Measurements from ENCODE around the gene DISC1.

DISC1 gene

DNA sequence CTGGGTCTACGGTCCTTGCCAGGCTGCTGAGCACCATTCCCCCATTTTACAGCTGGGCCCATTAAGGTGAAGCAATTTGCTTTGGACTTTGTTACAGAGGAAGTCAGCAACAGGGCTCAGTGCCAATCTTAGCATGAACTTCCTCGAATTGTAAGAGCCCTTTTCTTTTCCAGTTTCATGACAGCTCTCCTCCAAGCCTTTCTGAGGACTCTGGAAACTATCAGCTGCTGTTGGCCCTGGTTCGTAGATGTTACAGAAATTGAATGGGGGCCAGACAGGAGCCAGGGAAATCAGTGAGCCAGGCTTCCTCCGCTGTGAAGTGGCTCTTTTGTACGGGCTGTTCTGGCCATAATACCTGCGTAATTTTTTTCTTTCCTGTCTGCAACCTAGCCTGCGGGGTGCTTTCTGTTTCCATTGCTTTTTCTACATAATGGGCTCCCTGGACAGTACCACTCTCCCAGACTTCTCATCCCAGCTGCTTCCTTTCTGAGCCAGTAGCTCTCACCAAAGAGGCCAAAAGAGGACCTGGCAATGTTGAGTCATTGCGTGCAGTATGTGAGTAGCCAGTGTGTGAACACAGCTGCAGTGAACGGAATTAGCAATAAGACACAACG is 386.3 kb downstream of the DISC1 start:
- Histone ChIP-seq H3K9me3 (ENCODE audit: control insufficient read depth in 1 of 2, low read length in 2 of 2) (no peaks in the 10 kb centered on the region), H3K27ac (ENCODE audit: low read depth, low read length) (no peak overlapping the region), H3K27me3 (ENCODE audit: control insufficient read depth in 1 of 2, insufficient read depth in 2 of 2, low read length in 2 of 2) (no peaks in the 10 kb centered on the region), H3K4me3 (ENCODE audit: low read depth in 1 of 2, low read length in 2 of 2) (peak overlapping the region; percentile 37 to 48), H3K9ac (ENCODE audit: low read depth in 1 of 2, low read length in 2 of 2) (no peak overlapping the region), H3K4me1 (ENCODE audit: control insufficient read depth in 1 of 2, insufficient read depth in 2 of 2, low read length in 2 of 2) (peaks cover 0 to 11% of the 10 kb centered on the region in 2 donors), H3K36me3 (ENCODE audit: control insufficient read depth in 1 of 2, insufficient read depth in 2 of 2, low read length in 2 of 2) (no peaks in the 10 kb centered on the region)

DNA sequence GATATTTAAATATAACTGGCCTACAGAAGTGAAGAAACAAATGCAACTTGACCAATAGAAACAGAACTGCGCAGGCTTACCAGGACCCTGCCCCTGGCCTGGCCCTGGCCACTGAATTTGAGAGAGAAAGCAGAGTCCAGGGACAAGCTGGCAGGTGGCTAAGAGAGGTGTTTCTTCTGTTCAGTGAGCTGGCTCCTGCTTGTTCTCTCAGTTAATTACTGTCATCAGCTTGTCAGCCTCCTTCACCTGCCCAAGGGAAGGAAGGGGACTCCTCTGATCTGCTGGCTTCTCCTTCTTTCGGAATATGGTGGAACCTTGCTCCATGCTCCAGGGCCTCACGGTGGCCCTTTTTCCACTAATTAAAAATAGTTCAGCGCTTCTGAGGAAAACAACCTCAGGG is 388.4 kb downstream of the DISC1 start:
- Histone ChIP-seq H3K4me3 (ENCODE audit: low read depth in 1 of 2, low read length in 2 of 2) (no peak overlapping the region), H3K9ac (ENCODE audit: low read depth in 1 of 2, low read length in 2 of 2) (no peak overlapping the region), H3K27ac (ENCODE audit: low read depth, low read length) (no peak overlapping the region), H3K4me1 (ENCODE audit: control insufficient read depth in 1 of 2, insufficient read depth in 2 of 2, low read length in 2 of 2) (peaks cover 0 to 11% of the 10 kb centered on the region in 2 donors), H3K27me3 (ENCODE audit: control insufficient read depth in 1 of 2, insufficient read depth in 2 of 2, low read length in 2 of 2) (no peaks in the 10 kb centered on the region), H3K9me3 (ENCODE audit: control insufficient read depth in 1 of 2, low read length in 2 of 2) (no peaks in the 10 kb centered on the region), H3K36me3 (ENCODE audit: control insufficient read depth in 1 of 2, insufficient read depth in 2 of 2, low read length in 2 of 2) (no peaks in the 10 kb centered on the region)

DNA sequence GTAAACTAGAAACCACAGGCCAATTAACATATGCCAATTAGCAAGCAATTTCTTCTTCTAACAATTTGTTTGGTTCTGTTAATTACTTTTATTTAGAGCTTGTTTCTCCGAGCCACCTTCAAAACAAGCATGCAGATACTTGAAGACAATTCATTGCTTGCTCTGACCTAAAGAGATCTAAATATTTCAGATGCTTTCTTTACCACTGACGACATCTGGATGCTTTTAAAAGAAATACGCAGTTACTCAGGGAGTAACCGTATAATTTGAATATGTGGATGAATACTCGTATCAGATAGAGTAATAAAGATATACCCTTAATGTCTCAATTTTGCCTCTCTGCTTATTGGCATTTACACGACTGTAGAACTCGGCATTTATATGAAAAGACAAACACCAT is 390.0 kb downstream of the DISC1 start:
- Histone ChIP-seq H3K27me3 (ENCODE audit: control insufficient read depth in 1 of 2, insufficient read depth in 2 of 2, low read length in 2 of 2) (no peaks in the 10 kb centered on the region), H3K4me3 (ENCODE audit: low read depth in 1 of 2, low read length in 2 of 2) (no peak overlapping the region), H3K4me1 (ENCODE audit: control insufficient read depth in 1 of 2, insufficient read depth in 2 of 2, low read length in 2 of 2) (peaks cover 0 to 11% of the 10 kb centered on the region in 2 donors), H3K27ac (ENCODE audit: low read depth, low read length) (no peak overlapping the region), H3K9me3 (ENCODE audit: control insufficient read depth in 1 of 2, low read length in 2 of 2) (no peaks in the 10 kb centered on the region), H3K36me3 (ENCODE audit: control insufficient read depth in 1 of 2, insufficient read depth in 2 of 2, low read length in 2 of 2) (no peaks in the 10 kb centered on the region), H3K9ac (ENCODE audit: low read depth in 1 of 2, low read length in 2 of 2) (no peak overlapping the region)

DNA sequence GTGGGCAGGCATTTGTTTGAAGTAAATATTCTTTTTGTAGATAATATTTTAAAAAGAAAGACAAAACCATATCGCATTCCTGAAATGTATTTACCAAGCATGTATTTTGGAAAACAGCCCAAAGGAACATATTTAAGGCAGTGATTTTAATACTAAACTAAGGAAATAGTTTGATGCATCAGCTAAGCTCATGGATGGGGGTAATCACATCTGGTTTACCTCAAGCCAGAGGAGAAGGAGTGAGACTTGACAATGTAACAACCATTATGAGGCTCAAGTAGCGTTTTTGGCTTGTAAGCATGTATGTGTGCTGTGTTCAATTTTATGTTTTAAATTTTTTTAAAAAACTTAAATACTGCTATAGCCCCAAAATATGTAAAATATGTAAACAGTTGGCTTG is 390.5 kb downstream of the DISC1 start:
- no peaks in the 10 kb centered on the region for H3K27me3 ChIP-seq (ENCODE audit: control insufficient read depth in 1 of 2, insufficient read depth in 2 of 2, low read length in 2 of 2)
- no peaks in the 10 kb centered on the region for H3K9me3 ChIP-seq (ENCODE audit: control insufficient read depth in 1 of 2, low read length in 2 of 2)
- H3K4me1 ChIP-seq (ENCODE audit: control insufficient read depth in 1 of 2, insufficient read depth in 2 of 2, low read length in 2 of 2) = peaks cover 0 to 11% of the 10 kb centered on the region in 2 donors
- no peak overlapping the region for H3K27ac ChIP-seq (ENCODE audit: low read depth, low read length)
- H3K4me3 ChIP-seq (ENCODE audit: low read depth in 1 of 2, low read length in 2 of 2) = no peak overlapping the region
- no peak overlapping the region for H3K9ac ChIP-seq (ENCODE audit: low read depth in 1 of 2, low read length in 2 of 2)
- no peaks in the 10 kb centered on the region for H3K36me3 ChIP-seq (ENCODE audit: control insufficient read depth in 1 of 2, insufficient read depth in 2 of 2, low read length in 2 of 2)

DNA sequence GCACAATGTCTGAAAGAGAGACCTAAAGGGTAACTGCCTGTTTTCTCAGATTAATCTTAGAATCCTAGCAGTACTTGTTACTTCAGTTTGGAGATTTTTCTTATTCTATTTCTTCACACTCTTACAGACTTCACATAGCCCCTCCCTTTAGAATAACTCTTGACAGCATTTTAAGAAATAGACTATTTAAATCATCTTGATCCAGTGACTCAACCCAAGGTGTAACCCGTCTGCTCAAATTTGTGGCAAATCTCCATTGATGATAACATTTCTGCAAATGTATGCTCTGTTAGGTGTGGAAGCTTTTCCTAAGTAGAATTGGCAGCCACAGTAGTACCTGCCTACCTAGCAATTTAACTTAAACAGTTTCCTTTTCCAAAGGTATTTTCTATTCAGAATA is 391.2 kb downstream of the DISC1 start:
- Histone ChIP-seq H3K4me1 (ENCODE audit: control insufficient read depth in 1 of 2, insufficient read depth in 2 of 2, low read length in 2 of 2) (peaks cover 0 to 6% of the 10 kb centered on the region in 2 donors), H3K36me3 (ENCODE audit: control insufficient read depth in 1 of 2, insufficient read depth in 2 of 2, low read length in 2 of 2) (no peaks in the 10 kb centered on the region), H3K27me3 (ENCODE audit: control insufficient read depth in 1 of 2, insufficient read depth in 2 of 2, low read length in 2 of 2) (no peaks in the 10 kb centered on the region), H3K9ac (ENCODE audit: low read depth in 1 of 2, low read length in 2 of 2) (no peak overlapping the region), H3K27ac (ENCODE audit: low read depth, low read length) (no peak overlapping the region), H3K9me3 (ENCODE audit: control insufficient read depth in 1 of 2, low read length in 2 of 2) (no peaks in the 10 kb centered on the region), H3K4me3 (ENCODE audit: low read depth in 1 of 2, low read length in 2 of 2) (no peak overlapping the region)

DNA sequence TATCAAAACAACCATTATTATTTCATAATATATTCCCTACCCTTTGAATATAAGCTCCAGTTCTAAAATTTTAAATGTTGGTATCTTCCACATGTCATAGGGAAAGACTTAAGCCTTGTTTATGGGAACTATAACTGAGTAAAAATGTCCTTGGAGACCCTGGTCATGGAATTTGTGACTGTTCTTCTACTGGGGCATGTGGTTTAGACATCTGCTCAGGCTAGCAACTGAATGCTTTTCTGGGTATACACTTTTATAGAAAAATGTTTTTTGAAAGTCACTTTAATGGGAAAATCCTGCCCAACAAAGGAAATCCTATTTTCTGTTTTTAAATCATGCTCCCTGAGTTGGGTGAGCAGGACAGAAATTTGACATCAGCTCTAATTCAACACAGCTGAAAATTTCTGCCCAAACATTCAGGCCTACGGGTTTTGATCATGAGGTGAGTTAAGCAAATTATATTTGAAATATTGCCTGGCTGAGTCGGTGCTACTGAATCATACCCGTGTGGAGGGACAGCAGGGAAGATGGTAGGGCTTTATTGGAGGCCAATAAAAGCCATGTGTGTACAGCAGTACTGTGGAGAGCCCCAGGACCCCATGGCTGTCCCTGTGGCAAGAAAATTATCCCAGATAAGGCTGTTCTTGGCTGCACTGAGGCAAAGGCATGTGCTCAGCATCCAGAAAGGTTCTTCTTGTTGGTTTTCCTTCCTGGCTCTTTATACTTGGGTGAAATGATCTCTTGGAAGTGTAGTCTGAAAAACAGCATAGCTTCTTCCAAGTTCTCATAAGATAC is 391.8 kb downstream of the DISC1 start:
- no peak overlapping the region for H3K4me3 ChIP-seq (ENCODE audit: low read depth in 1 of 2, low read length in 2 of 2)
- H3K27me3 ChIP-seq (ENCODE audit: control insufficient read depth in 1 of 2, insufficient read depth in 2 of 2, low read length in 2 of 2) = no peaks in the 10 kb centered on the region
- H3K27ac ChIP-seq (ENCODE audit: low read depth, low read length) = no peak overlapping the region
- H3K4me1 ChIP-seq (ENCODE audit: control insufficient read depth in 1 of 2, insufficient read depth in 2 of 2, low read length in 2 of 2) = no peaks in the 10 kb centered on the region
- H3K9ac ChIP-seq (ENCODE audit: low read depth in 1 of 2, low read length in 2 of 2) = no peak overlapping the region
- no peaks in the 10 kb centered on the region for H3K36me3 ChIP-seq (ENCODE audit: control insufficient read depth in 1 of 2, insufficient read depth in 2 of 2, low read length in 2 of 2)
- no peaks in the 10 kb centered on the region for H3K9me3 ChIP-seq (ENCODE audit: control insufficient read depth in 1 of 2, low read length in 2 of 2)

DNA sequence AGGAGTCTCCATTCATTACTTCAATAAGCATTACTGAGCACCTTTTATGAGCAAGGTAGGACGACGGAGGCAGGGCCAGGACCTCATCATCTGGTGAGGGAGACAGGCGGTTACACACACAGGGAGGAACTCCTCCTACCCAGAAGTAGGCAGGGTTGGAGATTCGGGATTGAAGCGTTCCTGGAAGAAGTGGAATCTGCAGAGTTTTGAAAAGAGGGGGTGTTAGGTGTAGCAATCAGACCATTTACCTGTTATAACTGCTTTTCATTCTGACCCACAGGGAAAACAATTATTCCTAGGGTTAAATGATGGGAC is 392.4 kb downstream of the DISC1 start:
- H3K4me3 ChIP-seq (ENCODE audit: low read depth in 1 of 2, low read length in 2 of 2) = no peak overlapping the region
- no peaks in the 10 kb centered on the region for H3K27me3 ChIP-seq (ENCODE audit: control insufficient read depth in 1 of 2, insufficient read depth in 2 of 2, low read length in 2 of 2)
- no peak overlapping the region for H3K27ac ChIP-seq (ENCODE audit: low read depth, low read length)
- no peaks in the 10 kb centered on the region for H3K4me1 ChIP-seq (ENCODE audit: control insufficient read depth in 1 of 2, insufficient read depth in 2 of 2, low read length in 2 of 2)
- no peaks in the 10 kb centered on the region for H3K36me3 ChIP-seq (ENCODE audit: control insufficient read depth in 1 of 2, insufficient read depth in 2 of 2, low read length in 2 of 2)
- H3K9ac ChIP-seq (ENCODE audit: low read depth in 1 of 2, low read length in 2 of 2) = no peak overlapping the region
- no peaks in the 10 kb centered on the region for H3K9me3 ChIP-seq (ENCODE audit: control insufficient read depth in 1 of 2, low read length in 2 of 2)

DNA sequence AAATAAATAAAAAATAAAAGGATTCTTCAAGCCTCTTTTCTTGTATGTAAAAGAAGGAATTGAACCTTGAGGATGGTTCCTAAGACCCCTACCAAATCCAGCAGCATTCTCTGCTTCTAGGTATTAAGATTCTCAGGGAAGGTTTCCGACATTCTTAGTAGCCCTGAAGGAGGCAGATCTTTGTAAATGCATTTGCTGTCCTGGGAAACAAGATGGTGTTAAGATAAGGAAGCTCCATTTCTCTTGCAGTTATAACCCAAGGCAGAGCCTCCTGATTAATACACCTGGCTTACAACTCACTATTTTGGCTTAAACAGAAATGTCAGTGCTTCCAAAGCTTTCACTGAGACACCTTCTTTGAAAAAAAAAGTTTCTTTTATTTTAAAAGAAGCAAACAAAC is 393.8 kb downstream of the DISC1 start:
- no peaks in the 10 kb centered on the region for H3K9me3 ChIP-seq (ENCODE audit: control insufficient read depth in 1 of 2, low read length in 2 of 2)
- H3K36me3 ChIP-seq (ENCODE audit: control insufficient read depth in 1 of 2, insufficient read depth in 2 of 2, low read length in 2 of 2) = no peaks in the 10 kb centered on the region
- no peak overlapping the region for H3K4me3 ChIP-seq (ENCODE audit: low read depth in 1 of 2, low read length in 2 of 2)
- no peak overlapping the region for H3K27ac ChIP-seq (ENCODE audit: low read depth, low read length)
- H3K9ac ChIP-seq (ENCODE audit: low read depth in 1 of 2, low read length in 2 of 2) = no peak overlapping the region
- no peaks in the 10 kb centered on the region for H3K27me3 ChIP-seq (ENCODE audit: control insufficient read depth in 1 of 2, insufficient read depth in 2 of 2, low read length in 2 of 2)
- no peaks in the 10 kb centered on the region for H3K4me1 ChIP-seq (ENCODE audit: control insufficient read depth in 1 of 2, insufficient read depth in 2 of 2, low read length in 2 of 2)

DNA sequence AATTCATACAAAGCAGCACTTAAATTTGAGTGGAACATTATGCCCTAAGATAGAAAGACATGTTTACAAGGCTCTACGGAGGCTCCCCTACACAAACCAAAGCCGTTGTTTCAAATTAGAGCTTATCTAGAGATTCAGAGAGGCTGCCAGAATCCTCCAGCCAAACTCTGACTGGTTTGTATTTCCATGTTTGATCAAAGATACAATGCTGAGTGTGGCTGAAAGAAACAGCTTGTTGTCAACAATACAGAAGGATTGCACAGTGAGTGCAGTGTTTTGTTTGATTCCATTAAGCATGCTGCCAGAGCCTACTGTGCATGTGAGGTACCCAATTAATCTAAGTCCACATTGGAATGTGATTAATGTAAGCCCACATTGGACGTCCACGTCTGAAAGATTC is 402.7 kb downstream of the DISC1 start:
- Histone ChIP-seq H3K4me1 (ENCODE audit: control insufficient read depth in 1 of 2, insufficient read depth in 2 of 2, low read length in 2 of 2) (no peaks in the 10 kb centered on the region), H3K36me3 (ENCODE audit: control insufficient read depth in 1 of 2, insufficient read depth in 2 of 2, low read length in 2 of 2) (no peaks in the 10 kb centered on the region), H3K9ac (ENCODE audit: low read depth in 1 of 2, low read length in 2 of 2) (no peak overlapping the region), H3K27ac (ENCODE audit: low read depth, low read length) (no peak overlapping the region), H3K9me3 (ENCODE audit: control insufficient read depth in 1 of 2, low read length in 2 of 2) (no peaks in the 10 kb centered on the region), H3K27me3 (ENCODE audit: control insufficient read depth in 1 of 2, insufficient read depth in 2 of 2, low read length in 2 of 2) (no peaks in the 10 kb centered on the region), H3K4me3 (ENCODE audit: low read depth in 1 of 2, low read length in 2 of 2) (no peak overlapping the region)

DNA sequence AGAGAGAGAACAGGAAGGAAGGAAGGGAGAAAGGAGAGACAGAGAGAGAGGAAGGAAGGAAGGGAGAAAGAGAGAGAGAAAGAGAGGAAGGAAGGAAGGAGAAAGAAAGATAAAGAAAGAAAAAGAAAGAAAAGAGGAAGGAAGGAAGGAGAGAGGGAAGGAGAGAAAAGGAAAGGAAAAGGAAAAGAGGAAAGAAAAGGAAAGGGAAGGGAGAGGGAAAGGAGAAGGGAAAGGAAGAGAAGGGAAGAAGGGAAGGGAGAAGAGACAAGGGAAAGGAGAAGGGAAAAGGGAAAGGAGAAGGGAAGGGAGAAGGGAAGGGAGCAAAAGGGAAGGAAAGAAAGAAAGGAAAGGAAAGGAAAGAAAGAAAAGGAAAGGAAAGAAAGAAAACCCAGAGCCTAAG is 404.6 kb downstream of the DISC1 start:
- Histone ChIP-seq H3K27me3 (ENCODE audit: control insufficient read depth in 1 of 2, insufficient read depth in 2 of 2, low read length in 2 of 2) (no peaks in the 10 kb centered on the region), H3K36me3 (ENCODE audit: control insufficient read depth in 1 of 2, insufficient read depth in 2 of 2, low read length in 2 of 2) (no peaks in the 10 kb centered on the region), H3K4me3 (ENCODE audit: low read depth in 1 of 2, low read length in 2 of 2) (no peak overlapping the region), H3K27ac (ENCODE audit: low read depth, low read length) (no peak overlapping the region), H3K9ac (ENCODE audit: low read depth in 1 of 2, low read length in 2 of 2) (no peak overlapping the region), H3K9me3 (ENCODE audit: control insufficient read depth in 1 of 2, low read length in 2 of 2) (no peaks in the 10 kb centered on the region), H3K4me1 (ENCODE audit: control insufficient read depth in 1 of 2, insufficient read depth in 2 of 2, low read length in 2 of 2) (no peaks in the 10 kb centered on the region)
